Neuronal stem cell (in vitro differentiated cells): ENCODE results near the gene ADGRA1.

ENCODE experiments used
- DNase-seq: peaks from one replicate; pipeline ENCODE4 v3.0.0-alpha.2; 2013; ENCODE audit warnings: low spot score
- H2AFZ ChIP-seq: one replicate; pipeline ENCODE4 v1.6.1; 2013; ENCODE audit warnings: mild to moderate bottlenecking, low read length, inconsistent platforms
- H2AK5ac ChIP-seq: 2 replicates; pipeline ENCODE4 v1.6.1; 2013; ENCODE audit warnings: low read depth, mild to moderate bottlenecking, inconsistent platforms, low read length, moderate library complexity, mixed read lengths
- H2BK120ac ChIP-seq: 2 replicates; pipeline ENCODE4 v1.6.1; 2013; ENCODE audit warnings: low read depth, mild to moderate bottlenecking, inconsistent platforms, low read length, moderate library complexity, mixed read lengths
- H2BK12ac ChIP-seq: one replicate; pipeline ENCODE4 v1.6.1; 2013; ENCODE audit warnings: low read length, inconsistent platforms
- H2BK15ac ChIP-seq: 2 replicates; pipeline ENCODE4 v1.6.1; 2013; ENCODE audit warnings: mild to moderate bottlenecking, low read length, inconsistent platforms, mixed read lengths
- H2BK5ac ChIP-seq: one replicate; pipeline ENCODE4 v1.6.1; 2013; ENCODE audit warnings: inconsistent platforms, mild to moderate bottlenecking, low read length, moderate library complexity
- H3K14ac ChIP-seq: one replicate; pipeline ENCODE4 v1.6.1; 2013; ENCODE audit warnings: low read length, inconsistent platforms
- H3K18ac ChIP-seq: 2 replicates; pipeline ENCODE4 v1.6.1; 2013; ENCODE audit warnings: low read length, inconsistent platforms
- H3K23ac ChIP-seq: 2 replicates; pipeline ENCODE4 v1.6.1; 2013; ENCODE audit warnings: low read depth, mild to moderate bottlenecking, mixed read lengths, low read length, inconsistent platforms; ENCODE audit not compliant: poor library complexity
- H3K27ac ChIP-seq: replicated peaks from 3 replicates; pipeline ENCODE4 v1.5.1; 2013; ENCODE audit warnings: low read length, inconsistent platforms
- H3K27me3 ChIP-seq, 3 experiments: 2 replicates each; pipeline ENCODE4 v1.6.1; 2013; ENCODE audit warnings: low read length in 3 of 3, mild to moderate bottlenecking in 2 of 3, inconsistent platforms in 1 of 3, low read depth in 1 of 3, mixed read lengths in 1 of 3, moderate library complexity in 1 of 3; ENCODE audit not compliant: control insufficient read depth in 3 of 3, insufficient read depth in 3 of 3
- H3K36me3 ChIP-seq, 2 donors: replicated peaks in 1 of 2; 2 replicates each; pipeline ENCODE4 v1.6.1; 2013; ENCODE audit warnings: low read length in 2 of 2; ENCODE audit not compliant: control insufficient read depth in 2 of 2, insufficient read depth in 2 of 2
- H3K4ac ChIP-seq: 2 replicates; pipeline ENCODE4 v1.6.1; 2013; ENCODE audit warnings: inconsistent platforms, mild to moderate bottlenecking, low read length, moderate library complexity
- H3K4me1 ChIP-seq, 2 donors: 1 replicate in 1 of 2; 2 replicates in 1 of 2; pipeline ENCODE4 v1.6.1; 2013; ENCODE audit warnings: low read length in 2 of 2, low read depth in 1 of 2; ENCODE audit not compliant: control insufficient read depth in 2 of 2, insufficient read depth in 1 of 2
- H3K4me2 ChIP-seq: one replicate; pipeline ENCODE4 v1.6.1; 2013; ENCODE audit warnings: mild to moderate bottlenecking, low read length, inconsistent platforms; ENCODE audit not compliant: insufficient read depth, poor library complexity, severe bottlenecking
- H3K4me3 ChIP-seq, 2 donors: 2 replicates each; pipeline ENCODE4 v1.5.1; 2013; ENCODE audit warnings: low read length in 2 of 2, mild to moderate bottlenecking in 2 of 2, inconsistent platforms in 1 of 2, moderate library complexity in 1 of 2
- H3K79me1 ChIP-seq: one replicate; pipeline ENCODE4 v1.6.1; 2013; ENCODE audit warnings: low read depth, mild to moderate bottlenecking, inconsistent platforms, low read length, moderate library complexity
- H3K9ac ChIP-seq: one replicate; pipeline ENCODE4 v1.6.1; 2013; ENCODE audit warnings: mild to moderate bottlenecking, low read depth, low read length, inconsistent platforms; ENCODE audit not compliant: poor library complexity
- H3K9me3 ChIP-seq, 2 donors: replicated peaks in 1 of 2; 2 replicates each; pipeline versions ENCODE3 to v1.6.1; 2013; ENCODE audit warnings: low read length in 2 of 2, mild to moderate bottlenecking in 2 of 2, inconsistent platforms in 1 of 2, low read depth in 1 of 2, mixed read lengths in 1 of 2, moderate library complexity in 1 of 2; ENCODE audit not compliant: control insufficient read depth in 2 of 2, insufficient read depth in 1 of 2
- H4K8ac ChIP-seq: one replicate; pipeline ENCODE4 v1.6.1; 2013; ENCODE audit warnings: low read depth, mild to moderate bottlenecking, inconsistent platforms, low read length, moderate library complexity
- H4K91ac ChIP-seq: one replicate; pipeline ENCODE4 v1.6.1; 2013; ENCODE audit warnings: low read length, low read depth, mild to moderate bottlenecking, inconsistent platforms; ENCODE audit not compliant: poor library complexity
- WGBS, 2 donors: extraction: QIAGEN DNeasy Blood & Tissue Kit; methylation state at CpG; one replicate each; pipeline ENCODE4 v1.1.7; 2013; ENCODE audit warnings: missing lambda C conversion rate in 2 of 2, mixed read lengths in 1 of 2; ENCODE audit not compliant: insufficient read length in 2 of 2, insufficient replicate concordance in 1 of 2; ENCODE audit errors: extremely low coverage in 2 of 2; 5-methylcytosine and 5-hydroxymethylcytosine counted together

Gene ADGRA1

GRCh38 chr10:133142523-133143199 lies 54.9 kb downstream of the ADGRA1 start:
- no peak overlapping the region for H3K4me3 ChIP-seq
- H2AK5ac ChIP-seq, result no peak overlapping the region
- H3K4me1 ChIP-seq, result peaks cover 8 to 24% of the 10 kb centered on the region in 2 donors
- no peak overlapping the region for H3K9ac ChIP-seq
- H4K8ac ChIP-seq, result no peak overlapping the region
- no peak overlapping the region for H2BK12ac ChIP-seq
- no peak overlapping the region for H2BK120ac ChIP-seq
- H3K79me1 ChIP-seq, result no peaks in the 10 kb centered on the region
- H3K4me2 ChIP-seq, result no peak overlapping the region
- H3K27ac ChIP-seq, result no peak overlapping the region
- H2AFZ ChIP-seq, result no peak overlapping the region
- no peak overlapping the region for H4K91ac ChIP-seq
- H3K27me3 ChIP-seq, result peaks cover 0 to 15% (median 0%) of the 10 kb centered on the region in 3 experiments
- WGBS, 2 donors, result no CpG with 5 or more reads among the region's 24 CpGs
- no peak overlapping the region for H3K4ac ChIP-seq
- no peak overlapping the region for H3K14ac ChIP-seq
- H2BK15ac ChIP-seq, result peak overlapping the region; percentile 22
- H3K36me3 ChIP-seq, result no peaks in the 10 kb centered on the region
- no peak overlapping the region for H3K23ac ChIP-seq
- DNase-seq, result no peak
- H2BK5ac ChIP-seq, result no peak overlapping the region
- H3K9me3 ChIP-seq, result peaks cover 0 to 2% of the 10 kb centered on the region in 2 donors
- H3K18ac ChIP-seq, result no peak overlapping the region

DNA sequence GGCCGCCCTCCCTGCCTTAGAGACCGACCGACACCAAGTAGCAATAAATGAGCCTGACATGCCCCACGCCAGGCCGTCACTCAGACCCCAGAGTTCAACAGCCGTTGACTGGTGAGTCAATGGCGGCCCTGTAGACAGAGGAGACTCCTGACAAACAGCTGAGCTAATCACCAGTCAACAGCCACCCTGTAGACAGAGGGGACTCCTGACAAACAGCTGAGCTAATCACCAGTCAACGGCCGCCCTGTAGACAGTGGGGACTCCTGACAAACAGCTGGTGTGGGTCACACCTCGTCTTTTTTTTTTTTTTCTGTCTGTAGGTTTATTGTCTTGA lies 55.4 kb downstream of the ADGRA1 start:
- H3K27ac ChIP-seq, result no peak overlapping the region
- no peak for DNase-seq
- no CpG with 5 or more reads among the region's 10 CpGs for WGBS, 2 donors

GRCh38 chr10:133143546-133143945 lies 55.8 kb downstream of the ADGRA1 start:
- Histone ChIP-seq H3K23ac (no peak overlapping the region), H3K9me3 (peaks cover 0 to 10% of the 10 kb centered on the region in 2 donors), H2BK12ac (no peak overlapping the region), H3K4me2 (no peak overlapping the region), H2AFZ (no peak overlapping the region), H4K91ac (no peak overlapping the region), H3K9ac (no peak overlapping the region), H3K27me3 (peaks cover 0 to 15% (median 0%) of the 10 kb centered on the region in 3 experiments), H4K8ac (no peak overlapping the region), H2BK120ac (no peak overlapping the region), H3K4me1 (peaks cover 8 to 24% of the 10 kb centered on the region in 2 donors), H3K4ac (no peak overlapping the region), H3K36me3 (no peaks in the 10 kb centered on the region), H3K18ac (no peak overlapping the region), H2BK5ac (no peak overlapping the region), H3K27ac (no peak overlapping the region), H3K14ac (no peak overlapping the region), H3K79me1 (no peaks in the 10 kb centered on the region), H2BK15ac (no peak overlapping the region), H3K4me3 (no peak overlapping the region), H2AK5ac (no peak overlapping the region)
- no CpG with 5 or more reads among the region's 9 CpGs for WGBS, 2 donors
- DNase-seq, result no peak

More for the DNA sequence above, 55.4 kb downstream of the ADGRA1 start:
- peaks cover 0 to 6% of the 10 kb centered on the region in 2 donors for H3K9me3 ChIP-seq
- no peak overlapping the region for H3K4me3 ChIP-seq
- no peak overlapping the region for H2BK120ac ChIP-seq
- H2AFZ ChIP-seq, result no peak overlapping the region
- H3K36me3 ChIP-seq, result no peaks in the 10 kb centered on the region
- no peak overlapping the region for H2BK12ac ChIP-seq
- peaks cover 8 to 24% of the 10 kb centered on the region in 2 donors for H3K4me1 ChIP-seq
- H2AK5ac ChIP-seq, result no peak overlapping the region
- no peak overlapping the region for H3K23ac ChIP-seq
- no peaks in the 10 kb centered on the region for H3K79me1 ChIP-seq
- H4K91ac ChIP-seq, result no peak overlapping the region
- no peak overlapping the region for H3K18ac ChIP-seq
- H2BK5ac ChIP-seq, result no peak overlapping the region
- no peak overlapping the region for H2BK15ac ChIP-seq
- H3K14ac ChIP-seq, result no peak overlapping the region
- no peak overlapping the region for H3K4ac ChIP-seq
- H4K8ac ChIP-seq, result no peak overlapping the region
- no peak overlapping the region for H3K9ac ChIP-seq
- peaks cover 0 to 15% (median 0%) of the 10 kb centered on the region in 3 experiments for H3K27me3 ChIP-seq
- no peak overlapping the region for H3K4me2 ChIP-seq

DNA sequence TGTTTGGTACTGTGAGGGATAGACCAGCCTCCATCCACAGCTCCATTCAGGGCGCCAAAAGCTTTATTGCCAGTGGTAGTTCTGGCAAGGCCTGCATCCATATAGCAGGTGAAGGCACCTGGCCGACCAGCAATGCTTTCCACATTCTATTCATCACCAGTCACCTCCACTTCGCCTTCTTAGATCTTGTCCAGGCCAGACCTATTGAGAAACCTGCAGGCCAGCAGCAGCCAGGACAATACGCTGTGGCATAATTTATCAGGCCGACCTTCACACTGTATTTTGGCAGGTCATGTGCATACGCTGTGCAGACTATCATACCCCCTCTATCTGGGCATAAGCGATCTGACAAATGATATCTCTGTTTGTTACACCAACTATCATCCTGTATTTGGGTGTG lies 57.0 kb downstream of the ADGRA1 start:
- Histone ChIP-seq H3K9me3 (peaks cover 0 to 13% of the 10 kb centered on the region in 2 donors), H2BK120ac (no peak overlapping the region), H3K18ac (no peak overlapping the region), H3K9ac (no peak overlapping the region), H4K8ac (no peak overlapping the region), H3K79me1 (no peaks in the 10 kb centered on the region), H3K4me1 (peaks cover 4 to 24% of the 10 kb centered on the region in 2 donors), H4K91ac (peak overlapping the region; percentile 34), H2AK5ac (no peak overlapping the region), H3K4me2 (no peak overlapping the region), H3K4ac (no peak overlapping the region), H3K14ac (no peak overlapping the region), H3K27me3 (peaks cover 0 to 15% (median 0%) of the 10 kb centered on the region in 3 experiments), H2BK5ac (no peak overlapping the region), H2BK12ac (no peak overlapping the region), H2BK15ac (no peak overlapping the region), H3K27ac (no peak overlapping the region), H3K36me3 (no peaks in the 10 kb centered on the region), H3K23ac (no peak overlapping the region), H3K4me3 (no peak overlapping the region), H2AFZ (peak overlapping the region; percentile 78)
- DNase-seq, result no peak
- no CpG with 5 or more reads among the region's 7 CpGs for WGBS, 2 donors
